ENCODE data around the gene C10orf71.

C10orf71 gene

DNA sequence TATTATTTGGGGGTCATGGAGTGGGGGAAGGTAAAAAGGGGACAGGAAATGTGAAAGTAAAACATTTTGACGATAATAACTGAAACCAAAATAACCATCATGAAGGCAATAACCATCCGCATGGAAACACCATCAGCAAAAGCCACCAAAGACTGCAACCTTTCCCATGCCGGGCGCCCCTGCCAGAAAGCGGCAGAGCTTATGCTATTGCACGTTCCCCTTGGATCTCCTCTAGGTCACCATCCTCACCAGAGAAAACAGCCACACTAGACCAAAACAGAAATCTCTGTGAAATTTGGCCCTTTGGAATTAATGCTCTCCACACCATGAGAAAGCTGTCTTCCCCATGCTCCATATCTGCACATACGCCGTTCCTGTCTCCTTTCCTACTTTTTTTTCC, 65.8 kb downstream of the C10orf71 start:
- no peak for DNase-seq

DNA sequence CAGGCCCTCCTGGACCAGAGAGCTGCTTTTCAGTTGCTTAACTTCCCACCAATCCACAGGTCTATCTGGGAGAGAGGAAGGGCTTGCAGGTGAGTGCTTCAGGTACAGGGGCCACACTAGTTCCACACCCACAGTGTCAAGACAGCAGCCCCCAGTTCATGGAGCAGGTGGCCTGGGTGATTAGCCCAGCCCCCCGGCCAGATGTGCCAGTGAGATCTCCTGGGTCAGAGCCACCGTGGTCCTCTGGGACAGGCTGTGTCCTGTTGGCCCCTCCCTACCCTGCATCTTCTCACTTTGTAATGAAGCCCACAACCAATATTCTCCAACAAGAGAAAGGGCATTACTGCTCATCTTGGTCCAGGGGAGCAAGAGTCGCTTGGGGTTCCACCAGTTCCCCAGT, 66.3 kb downstream of the C10orf71 start:
- DNase-seq: no peak

DNA sequence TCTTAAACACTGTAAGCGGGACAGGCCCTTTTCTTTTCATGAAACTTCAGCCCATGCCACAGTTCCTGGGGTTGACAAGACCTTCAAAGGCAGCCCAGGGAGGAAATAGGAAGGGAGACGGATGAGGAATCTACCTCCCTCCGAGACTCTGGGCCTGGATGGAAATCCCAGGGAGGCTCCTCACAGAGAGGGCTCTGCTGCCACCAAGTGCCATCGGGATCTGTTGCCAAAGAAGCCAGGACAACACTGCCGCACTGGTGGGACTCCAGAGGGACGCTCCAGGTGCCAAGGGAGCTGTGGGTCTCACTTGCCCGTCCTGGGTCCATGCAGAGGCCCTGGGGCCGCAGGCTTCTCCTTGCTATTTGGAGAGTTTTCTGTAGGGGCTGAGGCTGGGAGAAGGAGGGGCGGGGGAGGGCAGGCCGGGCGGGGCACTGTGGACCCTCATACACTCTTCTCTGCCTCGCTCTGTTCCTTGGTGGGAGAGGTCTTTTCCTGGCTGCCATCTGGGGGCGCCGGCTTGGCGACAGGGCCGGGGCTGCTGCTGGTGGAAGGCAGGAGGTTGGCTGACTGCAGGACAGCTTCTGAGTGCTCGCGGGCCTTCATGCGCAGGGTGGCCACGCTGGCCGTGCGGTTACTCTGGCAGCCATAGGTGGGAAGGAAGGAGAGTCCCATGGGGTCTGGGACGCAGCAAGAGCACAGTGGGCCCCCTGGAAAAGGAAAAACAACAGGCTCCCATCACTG, 66.9 kb downstream of the C10orf71 start:
- no peak for DNase-seq

- DNase-seq: no peak
Measured at GRCh38 chr10:49366460-49366859, 67.5 kb downstream of the C10orf71 start.

GRCh38 chr10:49367600-49367999, 68.6 kb downstream of the C10orf71 start:
- no peak for DNase-seq

- DNase-seq: no peak
Measured at GRCh38 chr10:49368256-49368655, 69.3 kb downstream of the C10orf71 start.

GRCh38 chr10:49369216-49370162, 70.5 kb downstream of the C10orf71 start:
- DNase-seq: no peak

GRCh38 chr10:49370326-49371100, 71.5 kb downstream of the C10orf71 start:
- no peak for DNase-seq

- no peak for DNase-seq
Measured at GRCh38 chr10:49371967-49372366, 73.0 kb downstream of the C10orf71 start.

DNA sequence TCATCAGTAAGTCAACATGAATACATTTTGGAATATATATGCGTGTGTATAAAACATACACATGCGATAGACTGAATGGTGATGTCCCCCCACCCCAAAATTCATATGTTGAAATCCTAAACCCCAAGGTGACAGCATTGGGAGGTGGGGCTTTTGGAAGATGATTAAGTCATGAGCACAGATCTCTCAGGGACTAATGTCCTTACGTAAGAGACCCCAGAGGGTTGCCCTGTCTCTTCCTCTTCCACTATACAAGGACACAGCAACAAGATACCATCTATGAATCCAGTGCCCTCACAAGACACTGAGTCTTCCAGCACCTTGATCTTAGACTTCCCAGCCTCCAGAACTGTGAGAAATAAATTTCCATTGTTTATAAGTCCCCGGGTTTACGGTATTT, 74.4 kb downstream of the C10orf71 start:
- DNase-seq: no peak

DNA sequence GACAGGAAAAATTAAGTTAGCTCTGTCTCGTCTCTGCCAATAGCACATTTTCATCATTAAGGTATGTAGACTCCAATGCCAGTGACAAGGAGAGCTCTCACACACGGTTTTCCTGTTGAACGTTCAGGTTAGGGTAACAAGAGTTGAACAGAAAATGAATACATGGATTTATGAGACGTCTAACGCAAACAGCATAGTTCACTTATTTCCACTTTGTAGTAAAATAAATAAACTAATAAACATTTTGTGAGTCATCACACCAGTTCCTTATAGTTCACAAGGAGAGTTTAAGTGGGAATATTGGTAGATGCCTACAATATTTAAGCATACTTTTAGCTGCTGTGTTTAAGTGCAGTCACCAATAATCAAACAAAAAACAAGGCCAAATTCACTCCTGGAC, 75.8 kb downstream of the C10orf71 start:
- DNase-seq: no peak

GRCh38 chr10:49375611-49376010, 76.6 kb downstream of the C10orf71 start:
- no peak for DNase-seq
